Erythroblast (primary cell): ENCODE measurements around the gene JPH4.

ENCODE experiments used
- GATA1 ChIP-seq: IDR thresholded peaks from 2 replicates; pipeline ENCODE4 v1.6.1; 2011; ENCODE audit warnings: low read depth, mild to moderate bottlenecking, control low read depth, low read length, moderate library complexity
- POLR2A ChIP-seq: IDR thresholded peaks from 2 replicates; pipeline ENCODE4 v1.6.1; 2011; ENCODE audit warnings: mild to moderate bottlenecking, low read length

DNA sequence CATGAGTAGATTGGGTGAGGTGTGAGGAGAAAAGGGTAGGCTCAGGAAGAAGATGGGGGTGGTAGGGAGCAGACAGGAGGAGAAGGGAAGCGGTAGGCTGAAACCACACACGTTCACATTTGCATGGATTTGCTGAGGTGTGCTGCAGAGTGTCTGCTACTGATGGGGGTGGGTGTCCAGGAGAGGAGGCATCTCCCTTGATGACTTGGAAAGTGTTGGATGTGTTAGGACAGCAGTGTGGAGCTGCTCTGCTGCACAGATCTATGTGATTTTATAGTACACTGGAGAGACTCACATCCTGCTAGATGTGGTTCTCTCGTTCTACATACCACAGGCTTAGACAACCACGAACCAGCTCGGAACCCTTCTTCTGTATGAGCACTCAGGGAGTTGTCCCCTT lies 36.3 kb downstream of the JPH4 start:
- TF ChIP-seq POLR2A = no peak
- TF ChIP-seq GATA1 = no peak
